ENCODE results near the gene FLII.

DNA sequence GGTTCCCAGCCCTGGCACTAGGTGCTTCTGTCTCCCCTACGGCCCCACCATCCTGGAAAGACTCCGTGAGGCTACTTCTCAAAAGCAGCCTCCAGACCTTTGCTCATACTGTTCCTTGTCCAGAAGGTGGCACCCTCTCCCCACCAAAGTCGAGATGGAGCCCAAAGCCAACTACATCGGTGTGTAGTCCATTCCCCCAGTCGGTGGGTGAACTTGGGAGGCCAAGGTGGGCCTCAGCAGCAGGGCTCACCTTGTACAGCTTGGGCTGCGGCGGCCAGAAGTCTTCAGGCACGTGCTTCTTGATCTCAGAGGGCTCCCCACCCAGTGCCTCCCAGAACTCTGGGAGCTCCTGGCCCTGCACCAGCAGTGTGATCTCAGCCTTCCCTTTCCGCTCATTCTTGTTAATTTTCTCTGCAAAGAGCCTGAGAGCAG lies 10.2 kb downstream of the FLII start:
- TF ChIP-seq YY1 (tag by site-specific recombination; IDR thresholded peaks at IDR 0.05) (no peak), ZBTB7A (tag by site-specific recombination; IDR thresholded peaks at IDR 0.05; ENCODE audit: low read depth) (no peak), ZNF843 (tag by site-specific recombination; IDR thresholded peaks at IDR 0.05) (no peak)
- TF ChIP-seq, protein P1, sequence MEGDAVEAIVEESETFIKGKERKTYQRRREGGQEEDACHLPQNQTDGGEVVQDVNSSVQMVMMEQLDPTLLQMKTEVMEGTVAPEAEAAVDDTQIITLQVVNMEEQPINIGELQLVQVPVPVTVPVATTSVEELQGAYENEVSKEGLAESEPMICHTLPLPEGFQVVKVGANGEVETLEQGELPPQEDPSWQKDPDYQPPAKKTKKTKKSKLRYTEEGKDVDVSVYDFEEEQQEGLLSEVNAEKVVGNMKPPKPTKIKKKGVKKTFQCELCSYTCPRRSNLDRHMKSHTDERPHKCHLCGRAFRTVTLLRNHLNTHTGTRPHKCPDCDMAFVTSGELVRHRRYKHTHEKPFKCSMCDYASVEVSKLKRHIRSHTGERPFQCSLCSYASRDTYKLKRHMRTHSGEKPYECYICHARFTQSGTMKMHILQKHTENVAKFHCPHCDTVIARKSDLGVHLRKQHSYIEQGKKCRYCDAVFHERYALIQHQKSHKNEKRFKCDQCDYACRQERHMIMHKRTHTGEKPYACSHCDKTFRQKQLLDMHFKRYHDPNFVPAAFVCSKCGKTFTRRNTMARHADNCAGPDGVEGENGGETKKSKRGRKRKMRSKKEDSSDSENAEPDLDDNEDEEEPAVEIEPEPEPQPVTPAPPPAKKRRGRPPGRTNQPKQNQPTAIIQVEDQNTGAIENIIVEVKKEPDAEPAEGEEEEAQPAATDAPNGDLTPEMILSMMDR (tag by site-specific recombination; IDR thresholded peaks at IDR 0.05): peak; percentile 68

Measured in HEK293 (cell line).